NCI-H2196 (cell line): ENCODE results near the gene HDAC8.

ENCODE experiments used
- DNase-seq: peaks from one replicate; lab custom pipeline; 2025; ENCODE audit not compliant: unreplicated experiment; lab: John Stamatoyannopoulos, UW

HDAC8 gene

GRCh38 chrX:72382202-72382595 lies 190.4 kb downstream of the HDAC8 start:
- no peak for DNase-seq

- no peak for DNase-seq
Measured at GRCh38 chrX:72381439-72382201, 191.0 kb downstream of the HDAC8 start.

- DNase-seq = no peak
Measured at GRCh38 chrX:72376124-72376523, 196.5 kb downstream of the HDAC8 start.

- no peak for DNase-seq
Measured at GRCh38 chrX:72373136-72373535, 199.5 kb downstream of the HDAC8 start.

GRCh38 chrX:72372735-72373134 lies 199.9 kb downstream of the HDAC8 start:
- no peak for DNase-seq

- no peak for DNase-seq
Measured at GRCh38 chrX:72371405-72371804, 201.2 kb downstream of the HDAC8 start.

GRCh38 chrX:72368796-72369195 lies 203.8 kb downstream of the HDAC8 start:
- no peak for DNase-seq

- no peak for DNase-seq
Measured at GRCh38 chrX:72367516-72367915, 205.1 kb downstream of the HDAC8 start.

GRCh38 chrX:72366701-72367454 lies 205.8 kb downstream of the HDAC8 start:
- DNase-seq = no peak

- no peak for DNase-seq
Measured at GRCh38 chrX:72366178-72366577, 206.5 kb downstream of the HDAC8 start.

GRCh38 chrX:72365126-72365525 lies 207.5 kb downstream of the HDAC8 start:
- DNase-seq = no peak

GRCh38 chrX:72360326-72360725 lies 212.3 kb downstream of the HDAC8 start:
- no peak for DNase-seq

- no peak for DNase-seq
Measured at GRCh38 chrX:72358313-72358712, 214.3 kb downstream of the HDAC8 start.

GRCh38 chrX:72352786-72353185 lies 219.9 kb downstream of the HDAC8 start:
- DNase-seq = no peak

- DNase-seq = no peak
Measured at GRCh38 chrX:72351606-72352334, 220.9 kb downstream of the HDAC8 start.

GRCh38 chrX:72349190-72349589 lies 223.5 kb downstream of the HDAC8 start:
- DNase-seq = no peak

- DNase-seq = no peak
Measured at GRCh38 chrX:72348247-72348979, 224.2 kb downstream of the HDAC8 start.

- no peak for DNase-seq
Measured at GRCh38 chrX:72347366-72347765, 225.3 kb downstream of the HDAC8 start.

GRCh38 chrX:72346302-72346949 lies 226.2 kb downstream of the HDAC8 start:
- no peak for DNase-seq

- no peak for DNase-seq
Measured at GRCh38 chrX:72340626-72341025, 232.0 kb downstream of the HDAC8 start.

GRCh38 chrX:72340041-72340440 lies 232.6 kb downstream of the HDAC8 start:
- no peak for DNase-seq
